ENCODE measurements around the gene PPFIA2.

DNA sequence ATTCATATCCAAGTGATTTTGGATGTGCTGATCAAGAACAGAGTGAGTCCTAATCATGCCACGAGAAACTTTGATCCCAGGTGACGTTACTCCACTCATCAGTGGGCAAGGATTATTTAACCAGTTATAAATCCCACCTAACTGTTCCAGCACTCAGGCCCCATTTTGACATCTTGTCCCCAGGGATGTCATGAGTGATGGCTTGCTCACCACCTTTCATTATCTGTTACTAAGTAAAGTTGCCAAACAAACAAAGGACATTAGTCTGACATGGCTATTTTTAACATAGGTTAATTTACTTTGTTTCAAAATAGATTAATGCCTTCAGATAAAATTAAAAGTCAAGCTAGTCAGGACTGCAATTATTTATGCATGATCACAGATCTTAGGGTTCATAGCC lies 425.3 kb downstream of the PPFIA2 start:
- TF ChIP-seq TRIM28 (IDR thresholded peaks at IDR 0.05) (no peak), IRF9 (tag; IDR thresholded peaks at IDR 0.05) (no peak), CTCF (IDR thresholded peaks at IDR 0.05 in 2 of 3, conservative IDR thresholded peaks at IDR 0.05 in 1 of 3; ENCODE audit: insufficient read depth in 2 of 3, low read depth in 1 of 3, low read length in 3 of 3) (no peak), REST (IDR thresholded peaks at IDR 0.05; ENCODE audit: borderline replicate concordance) (no peak), REST (CRISPR knock-in tag; IDR thresholded peaks at IDR 0.05; ENCODE audit: low read depth) (no peak), YY1 (IDR thresholded peaks at IDR 0.05; ENCODE audit: borderline replicate concordance in 1 of 3, control insufficient read depth in 1 of 3, extremely low read depth in 1 of 3, insufficient read depth in 3 of 3, insufficient read length in 1 of 3, insufficient replicate concordance in 2 of 3, low read depth in 1 of 3, low read length in 2 of 3) (no peak), ZSCAN32 (CRISPR knock-in tag; IDR thresholded peaks at IDR 0.05) (no peak), FOXA1 (IDR thresholded peaks at IDR 0.05; ENCODE audit: borderline replicate concordance) (no peak), KLF13 (tag; IDR thresholded peaks at IDR 0.05; ENCODE audit: borderline replicate concordance, low read depth) (no peak)
